Measurements from ENCODE around the gene ATP8A2.

DNA sequence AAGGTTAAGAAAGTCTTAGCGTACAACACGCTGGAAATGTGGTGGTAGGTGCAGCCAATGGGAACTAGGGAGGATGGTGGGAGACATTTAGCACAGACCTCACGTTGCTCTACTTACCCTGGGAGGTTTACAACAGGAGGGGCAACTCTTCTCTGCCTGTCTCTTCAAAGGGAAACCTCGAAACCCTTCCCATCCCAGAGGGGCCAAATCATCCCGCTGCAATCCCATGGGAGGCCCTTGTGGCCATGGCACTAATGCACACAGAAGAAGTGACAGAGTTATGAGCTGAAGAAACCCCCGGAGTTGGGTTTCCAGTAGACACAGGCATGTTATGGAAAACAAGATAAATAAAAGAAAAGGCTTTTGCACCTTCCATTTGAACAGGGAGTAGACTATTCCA, 644.4 kb downstream of the ATP8A2 start:
- TF ChIP-seq, protein P1, sequence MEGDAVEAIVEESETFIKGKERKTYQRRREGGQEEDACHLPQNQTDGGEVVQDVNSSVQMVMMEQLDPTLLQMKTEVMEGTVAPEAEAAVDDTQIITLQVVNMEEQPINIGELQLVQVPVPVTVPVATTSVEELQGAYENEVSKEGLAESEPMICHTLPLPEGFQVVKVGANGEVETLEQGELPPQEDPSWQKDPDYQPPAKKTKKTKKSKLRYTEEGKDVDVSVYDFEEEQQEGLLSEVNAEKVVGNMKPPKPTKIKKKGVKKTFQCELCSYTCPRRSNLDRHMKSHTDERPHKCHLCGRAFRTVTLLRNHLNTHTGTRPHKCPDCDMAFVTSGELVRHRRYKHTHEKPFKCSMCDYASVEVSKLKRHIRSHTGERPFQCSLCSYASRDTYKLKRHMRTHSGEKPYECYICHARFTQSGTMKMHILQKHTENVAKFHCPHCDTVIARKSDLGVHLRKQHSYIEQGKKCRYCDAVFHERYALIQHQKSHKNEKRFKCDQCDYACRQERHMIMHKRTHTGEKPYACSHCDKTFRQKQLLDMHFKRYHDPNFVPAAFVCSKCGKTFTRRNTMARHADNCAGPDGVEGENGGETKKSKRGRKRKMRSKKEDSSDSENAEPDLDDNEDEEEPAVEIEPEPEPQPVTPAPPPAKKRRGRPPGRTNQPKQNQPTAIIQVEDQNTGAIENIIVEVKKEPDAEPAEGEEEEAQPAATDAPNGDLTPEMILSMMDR (IDR thresholded peaks at IDR 0.05; ENCODE audit: insufficient read depth, low read depth, low read length), result no peak
- no peak for TF ChIP-seq EZH2 (IDR thresholded peaks at IDR 0.05; ENCODE audit: insufficient read depth, low read length)

Measured in astrocyte (in vitro differentiated cells and primary cell).